ENCODE results near the gene ZSWIM5. TPM values are rescaled to one million over a fixed set of nuclear protein-coding genes. Genes with fewer than 3 reads are reported as not detected.

Gene ZSWIM5
- total and polyA plus RNA-seq, 9 of the 15 experiments (the other 6 are each of a cell fraction or from before 2014, with no cell fraction given) = under 0.01 to 0.07 (median 0.03) TPM; not detected in 3

- TF ChIP-seq SIN3B (IDR thresholded peaks at IDR 0.05; ENCODE audit: low read depth) = peak; percentile 71
- no peak for TF ChIP-seq SNAPC5 (CRISPR knock-in tag; IDR thresholded peaks at IDR 0.05)
- no peak for TF ChIP-seq ARHGAP35 (IDR thresholded peaks at IDR 0.05; ENCODE audit: partially characterized antibody)
- peak; percentile 9; the same call in 1 of the 2 replicates for TF ChIP-seq NFXL1 (CRISPR knock-in tag; IDR thresholded peaks at IDR 0.05)
- no peak for TF ChIP-seq CBX1 (IDR thresholded peaks at IDR 0.05; ENCODE audit: low read depth)
- TF ChIP-seq RBFOX2 (IDR thresholded peaks at IDR 0.05; ENCODE audit: low read depth, low read length) = peak; percentile 85
- TF ChIP-seq FOXA1 (IDR thresholded peaks at IDR 0.05; ENCODE audit: borderline replicate concordance) = no peak
- TF ChIP-seq ZNF589 (CRISPR knock-in tag; IDR thresholded peaks at IDR 0.05; ENCODE audit: low read depth) = 0 out of 2 replicates have a peak, but pooled peaks have one; percentile 13
- no peak for TF ChIP-seq RREB1 (CRISPR knock-in tag; IDR thresholded peaks at IDR 0.05)
- no peak for TF ChIP-seq ZNF518B (CRISPR knock-in tag; IDR thresholded peaks at IDR 0.05)
- no peak for TF ChIP-seq RBM39 (optimal IDR thresholded peaks at IDR 0.05; ENCODE audit: low read depth, low read length)
- TF ChIP-seq, protein P1, sequence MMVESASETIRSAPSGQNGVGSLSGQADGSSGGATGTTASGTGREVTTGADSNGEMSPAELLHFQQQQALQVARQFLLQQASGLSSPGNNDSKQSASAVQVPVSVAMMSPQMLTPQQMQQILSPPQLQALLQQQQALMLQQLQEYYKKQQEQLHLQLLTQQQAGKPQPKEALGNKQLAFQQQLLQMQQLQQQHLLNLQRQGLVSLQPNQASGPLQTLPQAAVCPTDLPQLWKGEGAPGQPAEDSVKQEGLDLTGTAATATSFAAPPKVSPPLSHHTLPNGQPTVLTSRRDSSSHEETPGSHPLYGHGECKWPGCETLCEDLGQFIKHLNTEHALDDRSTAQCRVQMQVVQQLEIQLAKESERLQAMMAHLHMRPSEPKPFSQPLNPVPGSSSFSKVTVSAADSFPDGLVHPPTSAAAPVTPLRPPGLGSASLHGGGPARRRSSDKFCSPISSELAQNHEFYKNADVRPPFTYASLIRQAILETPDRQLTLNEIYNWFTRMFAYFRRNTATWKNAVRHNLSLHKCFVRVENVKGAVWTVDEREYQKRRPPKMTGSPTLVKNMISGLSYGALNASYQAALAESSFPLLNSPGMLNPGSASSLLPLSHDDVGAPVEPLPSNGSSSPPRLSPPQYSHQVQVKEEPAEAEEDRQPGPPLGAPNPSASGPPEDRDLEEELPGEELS (CRISPR knock-in tag; IDR thresholded peaks at IDR 0.05; ENCODE audit: borderline replicate concordance) = 0 out of 2 replicates have a peak, but pooled peaks have one; percentile 66
- TF ChIP-seq COPS2 (conservative IDR thresholded peaks at IDR 0.05) = no peak
- no peak for TF ChIP-seq RBM25 (IDR thresholded peaks at IDR 0.05; ENCODE audit: low read depth, low read length, severe bottlenecking)
- no peak for TF ChIP-seq TAF9B (IDR thresholded peaks at IDR 0.05; ENCODE audit: partially characterized antibody)
- TF ChIP-seq FUS (optimal IDR thresholded peaks at IDR 0.05; ENCODE audit: low read depth, low read length) = no peak
Measured at GRCh38 chr1:45011837-45012638, 194.4 kb downstream of the ZSWIM5 start, which contains the start of gene UROD (continued).
